CD4-positive, alpha-beta T cell (primary cell): ENCODE measurements around the gene PGM1. TPM values are rescaled to one million over a fixed set of nuclear protein-coding genes. Genes with fewer than 3 reads are reported as not detected.
"Not testable (repeated sequence)": the region's sequence is repeated elsewhere in the genome, so short reads cannot be mapped to it uniquely, and the experiment has no call there.

ENCODE experiments used
- ATAC-seq: fragments of 200-7000 bp; cut with Tn5 transposase; one replicate; pipeline ENCODE4 v1.10.0; 2022; ENCODE audit warnings: mild to moderate bottlenecking; ENCODE audit not compliant: poor library complexity
- CTCF ChIA-PET: fragments of 350-600 bp; sonication (Branson Sonifier 250); formaldehyde crosslinking; loops from one replicate; lab custom pipeline; 2021; ENCODE audit warnings: antibody characterized with exemption, inconsistent platforms; lab: Charles Lee
- POLR2A ChIA-PET: fragments of 350-600 bp; sonication (Branson Sonifier 250); formaldehyde crosslinking; loops from one replicate; lab custom pipeline; 2021; ENCODE audit warnings: antibody characterized with exemption, inconsistent platforms; lab: Charles Lee
- DNase-seq, 14 experiments: peaks; one replicate each; pipeline ENCODE4 v3.0.0-alpha.2; 2013 to 2020; ENCODE audit warnings: mixed read lengths in 2 of 14
- H3K27ac ChIP-seq, 2 donors: one replicate each; pipeline versions ENCODE4 v1.5.1 to v1.7.0; 2013; ENCODE audit warnings: low read length in 2 of 2, low read depth in 1 of 2, mild to moderate bottlenecking in 1 of 2
- H3K27me3 ChIP-seq, 2 experiments: 1 replicate in 1 of 2; 2 replicates in 1 of 2; pipeline versions ENCODE4 v1.6.1 to v1.7.0; 2013; ENCODE audit warnings: low read length in 2 of 2, control low read depth in 1 of 2, mild to moderate bottlenecking in 1 of 2, moderate library complexity in 1 of 2; ENCODE audit not compliant: insufficient read depth in 2 of 2, control insufficient read depth in 1 of 2
- H3K36me3 ChIP-seq: one replicate; pipeline ENCODE4 v1.6.1; 2013; ENCODE audit warnings: low read length, control low read depth; ENCODE audit not compliant: insufficient read depth
- H3K4me1 ChIP-seq: one replicate; pipeline ENCODE4 v1.6.1; 2013; ENCODE audit warnings: low read length, control low read depth; ENCODE audit not compliant: insufficient read depth
- H3K4me3 ChIP-seq: one replicate; pipeline ENCODE4 v1.5.1; 2013; ENCODE audit warnings: mild to moderate bottlenecking, low read length, moderate library complexity
- H3K9me3 ChIP-seq, 2 experiments: 1 replicate in 1 of 2; 2 replicates in 1 of 2; pipeline versions ENCODE4 v1.6.1 to v1.7.0; 2013; ENCODE audit warnings: low read length in 2 of 2, mild to moderate bottlenecking in 2 of 2, control low read depth in 1 of 2, moderate library complexity in 1 of 2; ENCODE audit not compliant: control insufficient read depth in 1 of 2, insufficient read depth in 1 of 2
- H3K27ac Mint-ChIP-seq: one replicate; pipeline ENCODE4 v1.8.0; 2020; ENCODE audit warnings: mixed read lengths
- H3K27me3 Mint-ChIP-seq: one replicate; pipeline ENCODE4 v1.8.0; 2021; ENCODE audit warnings: mixed read lengths
- H3K36me3 Mint-ChIP-seq: one replicate; pipeline ENCODE4 v1.8.0; 2021; ENCODE audit warnings: low read depth, mixed read lengths
- H3K4me1 Mint-ChIP-seq: one replicate; pipeline ENCODE4 v1.8.0; 2021; ENCODE audit warnings: low read depth, mixed read lengths
- H3K4me3 Mint-ChIP-seq: one replicate; pipeline ENCODE4 v1.8.0; 2020; ENCODE audit warnings: mild to moderate bottlenecking, mixed read lengths
- H3K9me3 Mint-ChIP-seq: one replicate; pipeline ENCODE4 v1.8.0; 2020; ENCODE audit warnings: mixed read lengths
- CTCF ChIP-seq: fragments of 200-600 bp; IDR thresholded peaks from one replicate; pipeline ENCODE4 v1.8.0; 2022; ENCODE audit warnings: antibody characterized with exemption, mild to moderate bottlenecking
- intact Hi-C, 2 experiments: fragments of 100-400 bp; cut with DNase I in 1 of 2; cut with micrococcal nuclease in 1 of 2; formaldehyde crosslinking; loops; one replicate each; pipeline versions ENCODE4 v1.15.1 to v1.9.0; 2023 to 2025; cut with DNase I, micrococcal nuclease
- total RNA-seq, 174 experiments: library from RNA in 2 of 174; stranded (reverse) in 2 of 174; gene quantifications; one replicate each; pipeline ENCODE4 v1.2.3 and lab custom pipeline; 2021 to 2026

Gene PGM1
- total RNA-seq, 2 experiments from 2014 or later, result 5.4 to 5.6 TPM

- Histone ChIP-seq H3K9me3 (no peaks in the 10 kb centered on the region), H3K36me3 (no peaks in the 10 kb centered on the region), H3K27me3 (no peaks in the 10 kb centered on the region), H3K27ac (no peak overlapping the region), H3K4me1 (no peaks in the 10 kb centered on the region), H3K4me3 (no peak overlapping the region)
- POLR2A ChIA-PET, result no interaction called here
- no peaks in the 10 kb centered on the region for H3K27me3 Mint-ChIP-seq
- no peaks in the 10 kb centered on the region for H3K36me3 Mint-ChIP-seq
- H3K9me3 Mint-ChIP-seq, result no peaks in the 10 kb centered on the region
- H3K27ac Mint-ChIP-seq, result no peak overlapping the region
- no peaks in the 10 kb centered on the region for H3K4me1 Mint-ChIP-seq
- no peak overlapping the region for H3K4me3 Mint-ChIP-seq
- intact Hi-C loops, result no loop called here
- no peak for ATAC-seq
- CTCF ChIA-PET, result no interaction called here
- no peak for TF ChIP-seq CTCF
- DNase-seq, result no peak
These were observed 24.1 kb upstream of the PGM1 start for GRCh38 chr1:63569068-63569467.

- intact Hi-C loops, result no loop called here
- POLR2A ChIA-PET, result interaction anchor here (2.0 kb wide), 1 partner anchor 23 kb away, joined by 5 read pairs; the partner anchor contains the start of gene PGM1
- no peaks in the 10 kb centered on the region for H3K36me3 Mint-ChIP-seq
- H3K9me3 Mint-ChIP-seq, result no peaks in the 10 kb centered on the region
- no peak for ATAC-seq
- Histone ChIP-seq H3K27me3 (no peaks in the 10 kb centered on the region), H3K36me3 (no peaks in the 10 kb centered on the region), H3K27ac (no peak overlapping the region), H3K4me3 (no peak overlapping the region), H3K9me3 (no peaks in the 10 kb centered on the region), H3K4me1 (no peaks in the 10 kb centered on the region)
- H3K27me3 Mint-ChIP-seq, result no peaks in the 10 kb centered on the region
- CTCF ChIA-PET, result no interaction called here
- H3K27ac Mint-ChIP-seq, result no peak overlapping the region
- no peak overlapping the region for H3K4me3 Mint-ChIP-seq
- TF ChIP-seq CTCF, result no peak
- no peaks in the 10 kb centered on the region for H3K4me1 Mint-ChIP-seq
- no peak for DNase-seq
These were observed 23.4 kb upstream of the PGM1 start for GRCh38 chr1:63569640-63570316.

GRCh38 chr1:63572686-63573085 is 20.5 kb upstream of the PGM1 start:
- H3K27me3 ChIP-seq, DNase-seq, ATAC-seq, CTCF ChIA-PET, H3K27me3 Mint-ChIP-seq, H3K4me1 ChIP-seq, H3K9me3 ChIP-seq, H3K36me3 ChIP-seq, H3K27ac Mint-ChIP-seq, H3K36me3 Mint-ChIP-seq, POLR2A ChIA-PET, H3K27ac ChIP-seq, H3K9me3 Mint-ChIP-seq, intact Hi-C loops, H3K4me1 Mint-ChIP-seq, H3K4me3 Mint-ChIP-seq, H3K4me3 ChIP-seq: not testable (repeated sequence)

- DNase-seq, H3K27me3 Mint-ChIP-seq, H3K27ac ChIP-seq, H3K9me3 ChIP-seq, H3K27ac Mint-ChIP-seq, ATAC-seq, H3K4me1 ChIP-seq, H3K36me3 ChIP-seq, H3K9me3 Mint-ChIP-seq, CTCF ChIA-PET, H3K4me3 ChIP-seq, H3K27me3 ChIP-seq, H3K4me1 Mint-ChIP-seq, H3K36me3 Mint-ChIP-seq, H3K4me3 Mint-ChIP-seq: not testable (repeated sequence)
- intact Hi-C loops, result loop anchor here in 1 of 2 experiments (2.0 kb wide), 1 partner anchor 673 kb away; no protein-coding TSS in a partner anchor
- POLR2A ChIA-PET, result interaction anchor here (2.7 kb wide), 1 partner anchor 19 kb away, joined by 6 read pairs; the partner anchor contains the start of gene PGM1
These were observed 18.9 kb upstream of the PGM1 start for GRCh38 chr1:63574203-63574796.
